Heart right ventricle (tissue), 16 donors: ENCODE data around the gene UPK2. TPM values are rescaled to one million over a fixed set of nuclear protein-coding genes. Genes with fewer than 3 reads are reported as not detected.

ENCODE experiments used
- ATAC-seq, 8 donors: fragments of 200-7000 bp; cut with Tn5 transposase; one replicate each; pipeline ENCODE4 v1.9.1; 2020; ENCODE audit warnings: mild to moderate bottlenecking in 8 of 8, moderate library complexity in 8 of 8, moderate number of reproducible peaks in 1 of 8
- DNase-seq, 2 donors: peaks; one replicate each; pipeline ENCODE4 v3.0.0-alpha.2; 2020
- H3K27ac ChIP-seq, 10 donors: fragments of 200-600 bp; sonication (generic) in 2 of 10; one replicate each; pipeline versions ENCODE4 v1.5.0 to v1.8.0; 2020 to 2022; ENCODE audit warnings: mild to moderate bottlenecking in 3 of 10
- H3K27me3 ChIP-seq, 7 donors: fragments of 200-600 bp; one replicate each; pipeline ENCODE4 v1.8.0; 2021 to 2022; ENCODE audit warnings: mild to moderate bottlenecking in 2 of 7
- H3K36me3 ChIP-seq, 9 donors: fragments of 200-600 bp; sonication (generic) in 1 of 9; one replicate each; pipeline versions ENCODE4 v1.5.0 to v1.8.0; 2020 to 2022; ENCODE audit warnings: mild to moderate bottlenecking in 2 of 9
- H3K4me1 ChIP-seq, 9 donors: fragments of 200-600 bp; sonication (generic) in 1 of 9; one replicate each; pipeline versions ENCODE4 v1.5.0 to v1.8.0; 2020 to 2022; ENCODE audit warnings: mild to moderate bottlenecking in 4 of 9
- H3K4me3 ChIP-seq, 10 donors: fragments of 200-600 bp; sonication (generic) in 2 of 10; one replicate each; pipeline versions ENCODE4 v1.5.0 to v1.8.0; 2020 to 2022; ENCODE audit warnings: mild to moderate bottlenecking in 7 of 10, moderate library complexity in 2 of 10
- H3K9me3 ChIP-seq, 11 donors: fragments of 200-600 bp in 10 of 11; sonication (generic) in 2 of 11; one replicate each; pipeline versions ENCODE4 v1.5.0 to v1.8.0; 2013 to 2022; ENCODE audit warnings: mild to moderate bottlenecking in 2 of 11, control low read depth in 1 of 11, moderate library complexity in 1 of 11
- WGBS, 2 donors: extraction: QIAGEN DNeasy Blood & Tissue Kit; methylation state at CpG; one replicate each; pipeline ENCODE4 v1.1.7; 2013; ENCODE audit warnings: inconsistent platforms in 1 of 2; 5-methylcytosine and 5-hydroxymethylcytosine counted together
- intact Hi-C, 10 donors: fragments of 100-400 bp; cut with DNase I; formaldehyde crosslinking; loops; one replicate each; pipeline versions ENCODE4 v1.11.1 to v1.14.2; 2022
- long read RNA-seq, 3 donors: library from polyadenylated mRNA; unstranded; transcript quantifications; one replicate each; pipeline ENCODE4 v2.0.0, GENCODE V29; 2020 to 2021
- polyA plus RNA-seq, 2 donors: library from polyadenylated mRNA; stranded (reverse); fragments of 200-250 nt; gene quantifications; one replicate each; pipeline ENCODE4 v1.2.3, GENCODE V29; 2013
- total RNA-seq, 10 donors: library from RNA; stranded (reverse); fragmentation: NEBNext Ultra II Directional in 3 of 10; extraction: Animal tissue kit (Norgen Biotek cat#: 25700) in 3 of 10; gene quantifications; one replicate each; pipeline versions ENCODE4 v1.2.1 to v1.2.4, GENCODE V29; 2021 to 2023
- TF ChIP-seq, protein P1 (sequence below), 9 donors: fragments of 200-600 bp; sonication (generic) in 2 of 9; IDR thresholded peaks; one replicate each; pipeline versions ENCODE4 v1.5.0 to v1.8.0; 2021 to 2022; ENCODE audit warnings: antibody characterized with exemption in 9 of 9, mild to moderate bottlenecking in 5 of 9, moderate library complexity in 1 of 9
- donor health status: Arrhythmogenic right ventricular cardiomyopathy.
- donor health status: ischemic (EF 13 %, LVEDD 7.1; RV severe dilation, severe dysfunction).
- donor health status: healthy with polysubstance abuse.
- donor health status: DM: no; HTN: yes; CAD: no.
- donor health status: DM: no; HTN: no; CAD: no.
- donor health status: ischemic (EF 25% LVEDD 6.9; RV normal size, moderate dysfunction).
- donor health status: ischemic (EF 25% LVEDD 5.7; RV mildly dilated, moderate dysfunction).
- donor health status: healthy.
- donor health status: DM: yes; HTN: yes; CAD: no.
- donor health status: Ischemic cardiomyopathy.
- donor health status: ischemic (EF 35%, LVEDD 5.7; RV mildly dilated, moderate dysfunction).
- donor health status: nonischemic (EF 11% LVEDD 7.7; RV severe dilation, severe dysfunction).
- donor health status: DM: yes; HTN: yes; CAD: no.
- donor health status: PGD.
- donor health status: ischemic (EF 29% LVEDD 5.4; RV normal size, mild dysfunction).
- donor health status: nonischemic (EF 23%, LVEDD 6.1; RV moderate dilation, normal function).

Gene UPK2
- total RNA-seq (not detected), polyA plus RNA-seq (under 1 TPM in 1 of 2 donors, not detected in 1; 0.04 TPM)
- long read RNA-seq, donor 1, result 0 reads
- long read RNA-seq, donor 2, result 0 reads
- long read RNA-seq, donor 3, result 0 reads

DNA sequence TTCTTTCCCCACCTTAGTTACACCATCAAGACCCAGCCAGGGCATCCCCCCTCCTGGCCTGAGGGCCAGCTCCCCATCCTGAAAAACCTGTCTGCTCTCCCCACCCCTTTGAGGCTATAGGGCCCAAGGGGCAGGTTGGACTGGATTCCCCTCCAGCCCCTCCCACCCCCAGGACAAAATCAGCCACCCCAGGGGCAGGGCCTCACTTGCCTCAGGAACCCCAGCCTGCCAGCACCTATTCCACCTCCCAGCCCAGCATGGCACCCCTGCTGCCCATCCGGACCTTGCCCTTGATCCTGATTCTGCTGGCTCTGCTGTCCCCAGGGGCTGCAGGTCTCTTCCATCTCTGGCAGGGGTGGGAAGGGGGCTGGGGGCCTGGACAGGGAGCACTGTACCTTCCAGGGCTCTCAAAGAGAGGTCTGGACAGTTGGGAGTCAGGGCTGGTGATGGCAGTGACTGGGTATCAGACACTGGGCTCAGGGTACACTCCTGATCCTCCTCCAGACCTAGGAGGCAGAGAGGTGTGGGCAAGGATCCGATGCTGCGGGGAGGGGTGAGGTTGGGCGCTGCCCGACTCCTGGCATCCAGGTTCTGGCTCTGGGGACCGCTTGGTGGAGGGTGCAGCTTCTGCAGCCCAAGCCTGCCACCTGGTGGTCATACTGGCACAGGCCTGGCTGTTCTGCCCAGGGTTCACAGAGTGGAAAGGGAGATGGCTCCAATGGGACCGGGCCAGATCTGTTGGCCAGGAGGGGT lies at the start of gene UPK2:
UPK2 (plus strand) TSS at position 205 of the 753 bp plus-strand sequence; CDS start at position 258, 53 bp downstream.
- WGBS, 2 donors, result 6 to 9% methylated on average over 7 of the region's 7 CpGs
- H3K9me3 ChIP-seq, result no peaks in the 10 kb centered on the region
- H3K27ac ChIP-seq, result no peak within 1 kb of the TSS
- H3K36me3 ChIP-seq, result no peaks in the 10 kb centered on the region
- intact Hi-C loops, result loop anchor here (1.0 to 10.0 kb wide), 12 partner anchors 47 to 291 kb away; no protein-coding TSS in a partner anchor
- TF ChIP-seq, protein P1, sequence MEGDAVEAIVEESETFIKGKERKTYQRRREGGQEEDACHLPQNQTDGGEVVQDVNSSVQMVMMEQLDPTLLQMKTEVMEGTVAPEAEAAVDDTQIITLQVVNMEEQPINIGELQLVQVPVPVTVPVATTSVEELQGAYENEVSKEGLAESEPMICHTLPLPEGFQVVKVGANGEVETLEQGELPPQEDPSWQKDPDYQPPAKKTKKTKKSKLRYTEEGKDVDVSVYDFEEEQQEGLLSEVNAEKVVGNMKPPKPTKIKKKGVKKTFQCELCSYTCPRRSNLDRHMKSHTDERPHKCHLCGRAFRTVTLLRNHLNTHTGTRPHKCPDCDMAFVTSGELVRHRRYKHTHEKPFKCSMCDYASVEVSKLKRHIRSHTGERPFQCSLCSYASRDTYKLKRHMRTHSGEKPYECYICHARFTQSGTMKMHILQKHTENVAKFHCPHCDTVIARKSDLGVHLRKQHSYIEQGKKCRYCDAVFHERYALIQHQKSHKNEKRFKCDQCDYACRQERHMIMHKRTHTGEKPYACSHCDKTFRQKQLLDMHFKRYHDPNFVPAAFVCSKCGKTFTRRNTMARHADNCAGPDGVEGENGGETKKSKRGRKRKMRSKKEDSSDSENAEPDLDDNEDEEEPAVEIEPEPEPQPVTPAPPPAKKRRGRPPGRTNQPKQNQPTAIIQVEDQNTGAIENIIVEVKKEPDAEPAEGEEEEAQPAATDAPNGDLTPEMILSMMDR (IDR thresholded peaks at IDR 0.05), result peak; percentile 88 to 98 (median 95)
- H3K4me3 ChIP-seq, result no peak within 1 kb of the TSS
- ATAC-seq (peak; percentile 95 to 98 (median 96)), DNase-seq (peak; percentile 85 to 89)
- H3K27me3 ChIP-seq, result peaks cover 0 to 20% (median 4%) of the 10 kb centered on the region in 7 donors
- peaks cover 0 to 5% (median 0%) of the 10 kb centered on the region in 9 donors for H3K4me1 ChIP-seq

DNA sequence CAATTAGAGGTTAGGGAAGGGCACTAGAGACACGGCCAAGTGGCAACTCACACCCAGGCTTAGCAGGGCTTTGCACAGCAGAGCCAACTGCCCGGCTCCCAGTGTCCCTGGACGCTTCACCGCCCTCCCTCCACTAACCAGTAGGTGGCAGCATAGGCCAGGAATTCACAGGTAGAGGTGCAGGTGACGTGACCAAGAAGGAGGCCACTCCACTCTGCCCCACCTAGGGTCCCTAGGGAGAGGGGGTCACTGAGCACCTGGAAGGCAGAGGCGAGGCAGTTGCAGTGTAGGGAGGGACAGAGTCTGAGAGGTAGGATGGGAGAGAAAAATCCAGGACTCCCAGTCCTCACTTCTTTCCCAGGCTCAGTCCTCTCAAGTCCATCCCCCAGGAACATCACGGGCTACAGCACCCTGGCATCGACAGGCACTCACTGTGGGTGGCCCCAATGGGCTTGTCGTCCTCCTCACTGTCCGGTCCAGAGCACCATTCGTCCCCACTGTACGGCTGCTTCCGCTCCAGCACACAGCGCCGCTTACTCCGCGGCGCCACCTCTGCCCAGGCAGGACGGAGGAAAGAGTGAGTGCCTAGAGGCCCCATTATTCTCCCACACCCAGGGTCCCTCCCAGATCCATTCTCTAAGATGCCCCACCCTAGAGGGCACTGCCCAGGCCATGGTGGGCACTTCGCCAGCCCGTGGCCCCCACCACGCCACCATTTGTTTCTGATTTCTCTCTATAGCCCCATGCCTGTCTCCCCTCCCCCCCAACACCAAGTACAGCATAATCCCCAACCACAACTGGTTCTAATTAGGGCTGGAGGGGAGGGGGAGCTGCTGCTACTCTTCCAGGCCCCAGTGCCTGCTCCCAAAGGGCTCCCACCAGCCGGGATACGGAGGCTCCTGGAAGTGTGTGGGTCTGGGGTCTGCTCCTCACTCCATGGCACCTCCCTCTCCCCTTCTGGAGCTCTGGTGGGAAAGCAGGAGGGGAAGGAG lies 48.8 kb upstream of the UPK2 start:
- H3K4me3 ChIP-seq, result no peak overlapping the region
- TF ChIP-seq, protein P1 (IDR thresholded peaks at IDR 0.05), result peak; percentile 73 to 96 (median 93)
- ATAC-seq (peak; percentile 34 to 70 (median 57)), DNase-seq (peak; percentile 81 to 89)
- intact Hi-C loops, result loop anchor here in 9 of 10 donors (1.0 to 10.0 kb wide), 12 partner anchors 17 to 115 kb away; partner anchors contain the start of genes UPK2 (in 7 of the 9), BCL9L (in 2 of the 9) and DDX6 (in 1 of the 9)
- H3K36me3 ChIP-seq, result peaks cover 0 to 61% (median 26%) of the 10 kb centered on the region in 9 donors
- no peaks in the 10 kb centered on the region for H3K27me3 ChIP-seq
- WGBS, 2 donors, result 38 to 49% methylated on average over 24 of the region's 24 CpGs
- peak overlapping the region in 9 of 10 donors; percentile 20 to 98 (median 95) for H3K27ac ChIP-seq
- peaks cover 33 to 67% (median 57%) of the 10 kb centered on the region in 9 donors for H3K4me1 ChIP-seq
- H3K9me3 ChIP-seq, result no peaks in the 10 kb centered on the region

DNA sequence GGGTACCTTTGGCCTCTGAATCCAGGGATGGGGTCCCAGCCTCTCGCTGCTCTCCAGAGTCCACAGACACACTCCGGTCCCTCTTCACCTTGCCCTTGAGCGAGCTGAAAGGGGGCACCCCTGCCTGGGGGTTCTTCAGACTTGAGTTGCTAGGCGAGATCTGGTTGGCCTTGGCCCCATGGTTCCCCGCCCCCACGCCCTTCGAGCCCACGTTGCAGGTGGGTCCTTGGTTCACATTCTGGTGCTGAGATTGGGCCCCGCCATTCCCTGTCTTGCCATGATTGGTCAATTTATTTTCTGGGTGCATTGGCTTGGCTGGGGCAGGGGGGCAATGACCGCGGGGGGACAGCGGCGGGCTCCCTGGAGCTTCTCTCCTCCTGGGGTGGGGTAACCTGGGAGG lies 47.8 kb upstream of the UPK2 start:
- TF ChIP-seq, protein P1 (IDR thresholded peaks at IDR 0.05), result no peak
- Histone ChIP-seq H3K9me3 (no peaks in the 10 kb centered on the region), H3K4me1 (peaks cover 43 to 76% (median 66%) of the 10 kb centered on the region in 9 donors), H3K27me3 (no peaks in the 10 kb centered on the region), H3K4me3 (no peak overlapping the region), H3K27ac (peak overlapping the region in 9 of 10 donors; percentile 36 to 98 (median 95)), H3K36me3 (peaks cover 0 to 52% (median 17%) of the 10 kb centered on the region in 9 donors)
- DNase-seq, result no peak
- ATAC-seq, result no peak
- 77 to 83% methylated on average over 13 of the region's 13 CpGs for WGBS, 2 donors
- intact Hi-C loops, result loop anchor here in 4 of 10 donors (2.0 to 10.0 kb wide), 6 partner anchors 17 to 116 kb away; partner anchors contain the start of genes UPK2 (in 3 of the 4), BCL9L (in 2 of the 4) and DDX6 (in 1 of the 4)
